OCI-LY3 (cell line): ENCODE data around the gene KRTAP17-1.
"Not testable (repeated sequence)": the region's sequence is repeated elsewhere in the genome, so short reads cannot be mapped to it uniquely, and the experiment has no call there.

Experiments
- H2AFZ ChIP-seq: fragments of 200-600, 300-600 bp; shearing (Covaris generic); 2 replicates; pipeline ENCODE4 v1.6.0; 2014; ENCODE audit warnings: antibody characterized with exemption, low read depth, low read length
- H3K27ac ChIP-seq: fragments of 200-600, 300-600 bp; sonication (generic); 2 replicates; pipeline ENCODE4 v1.5.1; 2014; ENCODE audit warnings: mild to moderate bottlenecking, low read length, moderate library complexity, mixed read lengths
- H3K27me3 ChIP-seq: fragments of 200-600, 300-600 bp; sonication (generic); 2 replicates; pipeline ENCODE4 v1.6.1; 2014; ENCODE audit warnings: low read depth, low read length, mixed read lengths
- H3K36me3 ChIP-seq: fragments of 200-600, 300-600 bp; sonication (generic); replicated peaks from 2 replicates; pipeline ENCODE3; 2014; ENCODE audit warnings: low read depth, low read length, mixed read lengths
- H3K4me1 ChIP-seq: fragments of 300-600, 200-600 bp; sonication (generic); 2 replicates; pipeline ENCODE4 v1.6.1; 2014; ENCODE audit warnings: low read length, mixed read lengths
- H3K4me2 ChIP-seq: fragments of 200-600, 300-600 bp; sonication (generic); 2 replicates; pipeline ENCODE4 v1.6.1; 2014; ENCODE audit warnings: low read length, mixed read lengths
- H3K4me3 ChIP-seq: fragments of 300-600, 200-600 bp; sonication (generic); 2 replicates; pipeline ENCODE4 v1.5.1; 2014; ENCODE audit warnings: antibody characterized with exemption, mild to moderate bottlenecking, low read length, moderate library complexity
- H3K79me2 ChIP-seq: fragments of 300-600, 200-600 bp; shearing (Covaris generic); 2 replicates; pipeline ENCODE4 v1.6.1; 2014; ENCODE audit warnings: mild to moderate bottlenecking, low read length, mixed read lengths
- H3K9ac ChIP-seq: fragments of 300-600, 200-600 bp; shearing (Covaris generic); 2 replicates; pipeline ENCODE4 v1.6.0; 2014; ENCODE audit warnings: mild to moderate bottlenecking, low read length, moderate library complexity
- H3K9me3 ChIP-seq: fragments of 200-600, 300-600 bp; shearing (Covaris generic); 2 replicates; pipeline ENCODE4 v1.6.1; 2014; ENCODE audit warnings: low read length, mixed read lengths; ENCODE audit not compliant: insufficient read depth
- H4K20me1 ChIP-seq: fragments of 200-600, 300-600 bp; sonication (generic); 2 replicates; pipeline ENCODE4 v1.6.1; 2016; ENCODE audit warnings: low read length, mixed read lengths; ENCODE audit not compliant: insufficient read depth
- EZH2phosphoT487 ChIP-seq: fragments of 200-600 bp; shearing (Covaris generic); IDR thresholded peaks from 2 replicates; pipeline ENCODE4 v1.6.1; 2018; ENCODE audit warnings: antibody characterized with exemption, mixed run types, low read depth
- TF ChIP-seq, protein P1 (sequence below): fragments of 200-600, 300-600 bp; sonication (generic); IDR thresholded peaks from 2 replicates; pipeline ENCODE4 v1.5.1; 2014; ENCODE audit warnings: antibody characterized with exemption, low read length, low read depth

KRTAP17-1 gene

DNA sequence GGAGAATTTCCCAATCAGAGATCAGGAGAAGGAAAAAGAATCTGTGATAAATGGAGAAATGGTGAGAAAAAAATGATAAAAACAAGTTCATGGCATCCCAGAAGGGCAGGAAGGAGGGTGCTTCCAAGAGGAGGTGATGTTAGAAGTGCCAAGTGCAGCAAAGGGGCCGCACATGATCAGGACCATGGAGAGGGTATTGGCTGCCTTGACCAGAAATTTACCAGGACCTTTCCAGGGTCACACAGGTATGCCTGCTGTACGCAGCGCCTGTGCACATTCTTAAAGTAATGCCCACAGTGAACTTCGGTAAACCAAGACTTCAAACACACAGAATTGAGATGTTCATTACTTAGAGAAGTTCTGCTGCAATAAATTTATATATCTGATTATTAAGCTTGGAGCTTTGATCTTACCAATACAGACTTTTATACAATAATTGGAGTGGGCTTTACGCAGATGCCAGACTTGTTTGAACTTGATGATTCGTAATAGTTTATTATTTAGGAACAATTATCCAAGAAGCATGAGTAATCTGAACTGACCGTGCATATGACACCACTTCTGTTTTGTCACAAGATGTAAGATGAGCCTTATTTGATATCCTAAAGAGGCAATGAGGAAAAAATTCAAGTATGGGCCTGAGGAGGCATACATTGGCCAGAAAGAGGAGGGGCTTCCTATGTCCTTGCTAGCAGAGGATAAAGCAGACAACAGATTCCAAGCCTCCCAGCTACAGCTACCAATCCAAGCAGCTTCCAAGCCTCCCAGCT, 37.3 kb upstream of the KRTAP17-1 start:
- H3K4me2 ChIP-seq, result no peak overlapping the region
- no peaks in the 10 kb centered on the region for H3K79me2 ChIP-seq
- no peaks in the 10 kb centered on the region for H4K20me1 ChIP-seq
- H3K9ac ChIP-seq, result no peak overlapping the region
- no peak overlapping the region for H3K27ac ChIP-seq
- no peaks in the 10 kb centered on the region for H3K36me3 ChIP-seq
- no peak overlapping the region for H2AFZ ChIP-seq
- no peak overlapping the region for H3K4me3 ChIP-seq
- TF ChIP-seq, protein P1, sequence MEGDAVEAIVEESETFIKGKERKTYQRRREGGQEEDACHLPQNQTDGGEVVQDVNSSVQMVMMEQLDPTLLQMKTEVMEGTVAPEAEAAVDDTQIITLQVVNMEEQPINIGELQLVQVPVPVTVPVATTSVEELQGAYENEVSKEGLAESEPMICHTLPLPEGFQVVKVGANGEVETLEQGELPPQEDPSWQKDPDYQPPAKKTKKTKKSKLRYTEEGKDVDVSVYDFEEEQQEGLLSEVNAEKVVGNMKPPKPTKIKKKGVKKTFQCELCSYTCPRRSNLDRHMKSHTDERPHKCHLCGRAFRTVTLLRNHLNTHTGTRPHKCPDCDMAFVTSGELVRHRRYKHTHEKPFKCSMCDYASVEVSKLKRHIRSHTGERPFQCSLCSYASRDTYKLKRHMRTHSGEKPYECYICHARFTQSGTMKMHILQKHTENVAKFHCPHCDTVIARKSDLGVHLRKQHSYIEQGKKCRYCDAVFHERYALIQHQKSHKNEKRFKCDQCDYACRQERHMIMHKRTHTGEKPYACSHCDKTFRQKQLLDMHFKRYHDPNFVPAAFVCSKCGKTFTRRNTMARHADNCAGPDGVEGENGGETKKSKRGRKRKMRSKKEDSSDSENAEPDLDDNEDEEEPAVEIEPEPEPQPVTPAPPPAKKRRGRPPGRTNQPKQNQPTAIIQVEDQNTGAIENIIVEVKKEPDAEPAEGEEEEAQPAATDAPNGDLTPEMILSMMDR, result no peak
- no peak for TF ChIP-seq EZH2phosphoT487
- peaks cover 11% of the 10 kb centered on the region; the same call in 1 of the 2 replicates for H3K27me3 ChIP-seq
- H3K9me3 ChIP-seq, result no peaks in the 10 kb centered on the region
- H3K4me1 ChIP-seq, result no peaks in the 10 kb centered on the region

DNA sequence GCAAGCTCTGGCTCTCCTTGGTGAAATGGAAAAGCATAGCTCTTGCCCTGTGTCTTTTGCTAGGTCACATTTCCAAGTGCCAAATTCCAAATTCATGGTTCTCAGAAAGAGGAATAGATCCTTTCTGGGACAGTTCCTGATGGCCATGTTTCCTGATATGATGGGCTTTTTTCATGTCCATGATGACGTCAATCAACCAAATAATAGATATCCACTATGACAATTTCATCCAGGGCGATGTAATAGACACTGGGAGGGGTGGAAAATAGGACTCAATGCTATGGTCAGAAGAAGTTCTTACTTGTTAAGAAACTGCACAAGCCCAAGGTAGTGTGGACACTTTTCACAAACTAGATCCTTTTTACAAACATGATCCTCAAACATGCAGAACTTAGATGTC, 35.7 kb upstream of the KRTAP17-1 start:
- Histone ChIP-seq H3K27ac (no peak overlapping the region), H3K9me3 (no peaks in the 10 kb centered on the region)

DNA sequence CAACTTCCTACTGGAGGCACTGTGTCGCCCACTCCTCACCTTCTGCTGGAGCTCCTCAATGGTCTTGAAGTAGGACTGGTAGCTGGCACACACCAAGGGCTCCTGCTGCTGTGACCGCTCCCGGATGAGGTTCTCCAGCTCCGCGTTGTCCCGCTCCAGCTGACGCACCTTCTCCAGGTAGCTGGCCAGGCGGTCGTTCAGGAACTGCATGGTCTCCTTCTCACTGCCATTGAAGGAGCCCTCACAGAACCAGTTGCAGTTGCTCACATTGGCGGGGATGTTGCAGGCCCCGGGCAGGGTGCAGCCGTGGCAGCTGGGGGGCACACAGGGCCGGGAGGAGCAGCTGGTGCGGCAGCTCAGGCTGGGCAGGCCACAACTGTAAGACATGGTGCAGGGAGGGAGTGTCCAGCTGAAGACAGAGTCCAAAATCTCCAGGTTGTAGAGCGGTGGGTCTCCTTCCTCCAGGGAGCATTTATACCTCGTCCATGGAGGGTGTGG, 34.9 kb upstream of the KRTAP17-1 start, which contains the start of gene KRT33A:
Gene KRT33A (minus strand): TSS at position 448 of the 498 bp plus-strand sequence. CDS start 61 bp downstream, at position 387.
- not testable (repeated sequence) for H3K4me1 ChIP-seq, H3K4me2 ChIP-seq, H3K79me2 ChIP-seq, H3K27ac ChIP-seq, H3K4me3 ChIP-seq, H3K36me3 ChIP-seq, H3K9me3 ChIP-seq, H2AFZ ChIP-seq, H3K9ac ChIP-seq, H3K27me3 ChIP-seq, H4K20me1 ChIP-seq

More for the DNA sequence above, 35.7 kb upstream of the KRTAP17-1 start:
- Histone ChIP-seq H3K27me3 (peaks cover 8% of the 10 kb centered on the region; the same call in 1 of the 2 replicates), H3K4me3 (no peak overlapping the region), H3K9ac (no peak overlapping the region), H3K79me2 (no peaks in the 10 kb centered on the region), H3K4me2 (no peak overlapping the region), H4K20me1 (no peaks in the 10 kb centered on the region), H3K4me1 (no peaks in the 10 kb centered on the region), H3K36me3 (no peaks in the 10 kb centered on the region), H2AFZ (no peak overlapping the region)
- TF ChIP-seq EZH2phosphoT487, result no peak
- TF ChIP-seq, protein P1, result no peak

DNA sequence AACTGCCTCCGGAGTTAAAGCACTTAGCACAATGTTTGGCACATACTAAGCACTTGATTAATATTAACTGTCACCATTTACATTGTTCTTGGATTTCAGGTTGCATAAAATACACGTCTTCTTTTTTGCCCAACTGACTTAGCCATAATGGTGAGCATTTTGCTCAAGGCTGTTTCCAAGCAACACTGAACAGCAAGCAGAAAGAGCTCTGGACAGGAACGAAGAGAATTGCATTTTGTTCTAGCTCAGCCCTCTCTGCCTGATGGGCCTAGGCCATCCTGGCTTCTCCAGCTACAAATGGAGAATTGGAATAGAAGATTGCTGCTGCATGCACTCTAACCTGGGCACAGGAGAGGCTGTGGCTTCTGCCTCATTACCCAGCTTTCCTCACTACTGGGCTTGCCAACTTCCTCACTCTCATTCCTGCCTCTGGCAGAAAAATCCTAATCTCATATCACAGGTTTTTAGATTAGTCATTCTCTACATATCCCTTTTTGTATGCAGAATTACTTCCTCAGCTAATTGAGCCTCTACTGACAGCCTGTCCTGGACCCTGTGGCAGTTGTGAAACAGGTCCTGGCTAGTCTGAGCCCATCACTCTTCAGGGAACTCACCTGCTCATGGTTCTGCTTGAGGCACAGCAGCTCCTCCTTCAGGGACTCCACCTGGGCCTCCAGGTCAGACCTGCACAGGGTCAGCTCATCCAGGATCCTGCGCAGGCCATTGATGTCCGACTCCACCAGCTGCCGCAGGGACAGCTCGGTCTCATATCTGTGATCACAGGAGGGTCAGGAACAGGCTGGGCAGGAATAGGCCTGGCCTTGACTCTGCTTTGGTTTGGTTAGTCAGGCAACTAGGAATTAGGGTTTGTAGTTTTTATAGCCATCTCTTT, 32.6 kb upstream of the KRTAP17-1 start:
- TF ChIP-seq, protein P1, result no peak
- no peak for TF ChIP-seq EZH2phosphoT487
- H3K9ac ChIP-seq, result no peak overlapping the region
- no peak overlapping the region for H2AFZ ChIP-seq
- no peak overlapping the region for H3K4me3 ChIP-seq
- H3K27me3 ChIP-seq, result no peaks in the 10 kb centered on the region
- H3K36me3 ChIP-seq, result no peaks in the 10 kb centered on the region
- H3K4me2 ChIP-seq, result no peak overlapping the region
- H4K20me1 ChIP-seq, result no peaks in the 10 kb centered on the region
- no peak overlapping the region for H3K27ac ChIP-seq
- no peaks in the 10 kb centered on the region for H3K79me2 ChIP-seq
- no peaks in the 10 kb centered on the region for H3K9me3 ChIP-seq
- H3K4me1 ChIP-seq, result no peaks in the 10 kb centered on the region

DNA sequence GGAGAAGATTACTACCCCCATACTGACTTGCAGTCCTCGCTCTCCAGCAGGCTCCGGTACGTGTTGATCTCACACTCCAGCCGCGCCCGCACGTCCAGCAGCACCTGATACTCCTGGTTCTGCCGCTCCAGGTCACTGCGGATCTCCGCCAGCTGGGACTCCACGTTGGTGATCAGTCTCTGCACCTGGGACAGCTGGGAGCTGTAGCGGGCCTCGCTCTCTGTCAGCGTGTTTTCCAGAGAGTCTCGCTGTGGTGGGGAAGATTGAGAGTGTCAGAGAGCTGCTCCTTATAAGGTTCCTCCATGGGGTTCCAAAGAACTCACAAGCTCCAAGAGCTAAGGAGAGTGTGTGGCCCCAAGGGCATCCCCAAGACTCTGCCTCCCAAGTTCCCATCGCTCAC, 30.9 kb upstream of the KRTAP17-1 start:
- H3K9ac ChIP-seq, H3K4me1 ChIP-seq, H3K4me2 ChIP-seq, H3K9me3 ChIP-seq, H3K27me3 ChIP-seq, H3K27ac ChIP-seq, H3K79me2 ChIP-seq, H4K20me1 ChIP-seq, H2AFZ ChIP-seq, H3K4me3 ChIP-seq, H3K36me3 ChIP-seq: not testable (repeated sequence)
